ENCODE measurements around the gene SRC. TPM values are rescaled to one million over a fixed set of nuclear protein-coding genes. Genes with fewer than 3 reads are reported as not detected.

SRC gene
- total RNA-seq, 1 donor from 2014 or later: 4.2 TPM

DNA sequence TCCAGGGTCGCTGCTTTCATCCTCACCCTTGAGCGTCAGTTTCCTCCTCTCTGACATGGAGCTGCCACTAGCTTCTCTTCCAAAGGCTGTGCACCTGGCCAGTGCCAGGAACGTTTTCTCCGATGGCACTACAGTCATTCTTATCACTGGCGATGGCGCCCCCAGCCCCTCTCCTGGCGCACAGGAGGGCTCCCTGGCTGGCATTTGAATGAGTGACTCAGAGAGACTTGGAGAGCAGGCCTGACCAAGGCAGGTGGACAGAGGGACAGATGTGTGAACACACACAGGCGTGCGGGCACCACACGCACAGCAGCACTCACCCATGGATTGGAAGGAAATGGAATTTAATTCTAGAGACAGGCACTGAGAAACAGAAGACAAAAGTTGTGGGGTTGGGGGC, 77.6 kb downstream of the SRC start:
- H3K27me3 ChIP-seq (ENCODE audit: low read depth): peaks cover 95% of the 10 kb centered on the region
- no peak overlapping the region for H3K27ac ChIP-seq (replicated peaks)
- no peak overlapping the region for H3K4me3 ChIP-seq
- intact Hi-C loops (cut with micrococcal nuclease): no loop called here
- TF ChIP-seq, protein P1, sequence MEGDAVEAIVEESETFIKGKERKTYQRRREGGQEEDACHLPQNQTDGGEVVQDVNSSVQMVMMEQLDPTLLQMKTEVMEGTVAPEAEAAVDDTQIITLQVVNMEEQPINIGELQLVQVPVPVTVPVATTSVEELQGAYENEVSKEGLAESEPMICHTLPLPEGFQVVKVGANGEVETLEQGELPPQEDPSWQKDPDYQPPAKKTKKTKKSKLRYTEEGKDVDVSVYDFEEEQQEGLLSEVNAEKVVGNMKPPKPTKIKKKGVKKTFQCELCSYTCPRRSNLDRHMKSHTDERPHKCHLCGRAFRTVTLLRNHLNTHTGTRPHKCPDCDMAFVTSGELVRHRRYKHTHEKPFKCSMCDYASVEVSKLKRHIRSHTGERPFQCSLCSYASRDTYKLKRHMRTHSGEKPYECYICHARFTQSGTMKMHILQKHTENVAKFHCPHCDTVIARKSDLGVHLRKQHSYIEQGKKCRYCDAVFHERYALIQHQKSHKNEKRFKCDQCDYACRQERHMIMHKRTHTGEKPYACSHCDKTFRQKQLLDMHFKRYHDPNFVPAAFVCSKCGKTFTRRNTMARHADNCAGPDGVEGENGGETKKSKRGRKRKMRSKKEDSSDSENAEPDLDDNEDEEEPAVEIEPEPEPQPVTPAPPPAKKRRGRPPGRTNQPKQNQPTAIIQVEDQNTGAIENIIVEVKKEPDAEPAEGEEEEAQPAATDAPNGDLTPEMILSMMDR (IDR thresholded peaks at IDR 0.05; ENCODE audit: borderline replicate concordance): no peak
- no peaks in the 10 kb centered on the region for H3K9me3 ChIP-seq (replicated peaks)
- no peaks in the 10 kb centered on the region for H3K4me1 ChIP-seq
- H3K36me3 ChIP-seq: no peaks in the 10 kb centered on the region
- no peak for DNase-seq

DNA sequence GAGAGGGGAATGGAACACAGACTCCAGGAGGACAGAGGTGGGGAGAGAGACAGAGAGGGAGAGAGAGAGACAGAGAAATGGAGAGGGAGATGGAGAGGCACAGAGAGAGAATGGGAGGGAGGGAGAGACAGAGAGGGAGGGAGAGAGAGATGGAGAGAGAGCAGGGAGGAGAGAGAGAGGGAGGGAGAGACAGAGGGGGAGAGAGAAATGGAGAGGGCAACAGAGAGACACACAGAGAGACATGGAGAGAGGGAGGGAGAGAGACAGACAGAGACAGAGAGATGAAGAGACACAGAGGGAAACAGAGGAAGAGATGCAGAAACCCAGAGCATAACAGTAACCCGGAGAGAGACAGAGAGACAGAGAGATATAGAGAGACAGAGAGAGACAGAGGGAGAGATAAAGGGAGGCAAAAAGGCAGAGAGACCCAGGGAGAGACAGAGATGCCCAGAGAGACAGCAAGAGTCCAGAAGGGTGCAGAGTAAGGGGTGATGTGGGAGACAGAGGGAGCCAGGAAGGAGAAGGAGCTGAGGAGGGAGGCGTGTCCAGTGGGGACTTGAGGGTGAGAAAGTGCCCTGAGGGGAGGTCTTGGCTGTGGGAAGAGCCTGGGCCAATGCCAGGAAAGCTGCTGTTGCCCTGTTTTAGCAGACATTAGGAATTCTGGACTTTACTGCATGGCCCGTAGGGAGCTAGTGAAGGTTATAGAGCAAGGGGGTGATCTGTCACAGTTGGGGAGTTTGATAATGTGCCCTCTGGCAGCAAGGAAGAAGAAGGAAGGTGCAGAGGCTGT, 78.3 kb downstream of the SRC start:
- Histone ChIP-seq H3K27me3 (ENCODE audit: low read depth) (peaks cover 94% of the 10 kb centered on the region), H3K4me3 (no peak overlapping the region), H3K27ac (replicated peaks) (no peak overlapping the region), H3K4me1 (no peaks in the 10 kb centered on the region), H3K36me3 (no peaks in the 10 kb centered on the region), H3K9me3 (replicated peaks) (no peaks in the 10 kb centered on the region)
- DNase-seq: no peak
- TF ChIP-seq, protein P1 (IDR thresholded peaks at IDR 0.05; ENCODE audit: borderline replicate concordance): no peak
- intact Hi-C loops (cut with micrococcal nuclease): no loop called here

DNA sequence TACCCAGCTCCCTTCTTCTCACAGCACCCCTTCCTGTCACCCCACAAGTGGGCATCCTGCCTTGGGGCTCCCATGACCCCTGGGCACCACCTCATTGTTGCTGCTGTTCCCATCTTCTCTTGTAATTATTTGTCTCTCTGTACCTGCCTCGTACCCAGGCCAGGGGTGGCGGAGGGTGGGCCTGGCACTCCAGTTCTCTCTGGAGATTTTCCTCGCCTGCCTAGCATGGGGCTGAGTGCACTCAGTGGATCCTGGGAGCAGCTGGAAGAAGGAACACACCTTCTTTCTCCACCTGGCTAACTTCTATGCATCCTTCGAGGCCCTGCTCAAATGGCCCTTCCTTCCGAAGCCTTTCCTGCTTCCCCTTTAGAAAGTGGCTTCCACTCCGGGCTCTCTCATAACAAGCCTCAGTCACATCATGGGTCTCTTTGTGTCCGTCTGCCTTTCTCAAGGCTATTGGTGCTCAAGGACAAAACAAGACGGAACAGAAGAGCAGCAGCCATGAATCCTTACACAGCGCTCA, 79.2 kb downstream of the SRC start:
- TF ChIP-seq, protein P1 (IDR thresholded peaks at IDR 0.05; ENCODE audit: borderline replicate concordance): no peak
- no peak for DNase-seq
- Histone ChIP-seq H3K4me3 (no peak overlapping the region), H3K36me3 (no peaks in the 10 kb centered on the region), H3K27me3 (ENCODE audit: low read depth) (peaks cover 85% of the 10 kb centered on the region), H3K4me1 (no peaks in the 10 kb centered on the region), H3K9me3 (replicated peaks) (no peaks in the 10 kb centered on the region), H3K27ac (replicated peaks) (no peak overlapping the region)
- intact Hi-C loops (cut with micrococcal nuclease): no loop called here

DNA sequence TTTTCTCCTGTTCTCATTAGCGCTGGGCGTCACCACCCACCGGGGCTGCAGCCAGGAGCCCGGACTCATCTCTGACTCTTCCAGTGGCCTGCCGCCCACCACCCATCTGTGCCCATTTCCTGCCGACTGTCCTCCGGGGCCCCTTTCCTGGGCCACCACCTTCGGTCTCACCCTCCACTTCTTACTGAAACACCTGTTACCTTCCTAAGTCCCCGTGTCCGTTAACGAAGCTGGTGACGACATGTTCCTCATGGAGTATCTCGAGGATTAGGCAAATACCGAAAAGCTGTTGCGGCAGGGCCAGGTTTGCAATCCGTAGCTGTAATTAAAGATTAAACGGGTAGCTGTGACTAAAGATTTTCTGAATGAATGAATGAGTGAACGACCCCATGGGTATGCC, 80.2 kb downstream of the SRC start:
- Histone ChIP-seq H3K9me3 (replicated peaks) (no peaks in the 10 kb centered on the region), H3K4me3 (no peak overlapping the region), H3K36me3 (no peaks in the 10 kb centered on the region), H3K27ac (replicated peaks) (no peak overlapping the region), H3K4me1 (no peaks in the 10 kb centered on the region), H3K27me3 (ENCODE audit: low read depth) (peaks cover 79% of the 10 kb centered on the region)
- TF ChIP-seq, protein P1 (IDR thresholded peaks at IDR 0.05; ENCODE audit: borderline replicate concordance): no peak
- intact Hi-C loops (cut with micrococcal nuclease): no loop called here
- DNase-seq: no peak

DNA sequence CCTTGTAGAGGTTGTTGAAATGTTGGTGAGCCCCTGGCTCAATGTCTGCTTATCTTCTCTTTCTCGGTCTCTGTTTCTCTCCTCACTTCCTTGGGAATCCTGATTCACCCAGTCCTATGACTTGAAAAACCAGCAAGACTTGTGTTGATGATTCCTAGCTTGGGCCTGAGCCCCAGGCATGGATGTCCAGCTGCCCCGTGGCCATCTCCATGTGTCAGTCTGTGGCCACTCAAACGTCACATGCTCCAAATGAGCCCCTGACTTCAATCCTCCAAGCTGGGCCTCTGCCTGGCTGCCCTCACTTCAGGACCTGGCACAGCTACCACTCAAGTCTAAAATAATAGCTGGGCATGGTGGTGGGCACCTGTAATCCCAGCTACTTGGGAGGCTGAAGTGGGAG, 81.0 kb downstream of the SRC start:
- Histone ChIP-seq H3K36me3 (no peaks in the 10 kb centered on the region), H3K27me3 (ENCODE audit: low read depth) (peaks cover 80% of the 10 kb centered on the region), H3K27ac (replicated peaks) (no peak overlapping the region), H3K4me3 (no peak overlapping the region), H3K4me1 (no peaks in the 10 kb centered on the region), H3K9me3 (replicated peaks) (no peaks in the 10 kb centered on the region)
- intact Hi-C loops (cut with micrococcal nuclease): no loop called here
- no peak for DNase-seq
- TF ChIP-seq, protein P1 (IDR thresholded peaks at IDR 0.05; ENCODE audit: borderline replicate concordance): no peak

Data from left ventricle myocardium inferior (tissue), 1 donor.